Measurements from ENCODE around the gene OR4K15. TPM values are rescaled to one million over a fixed set of nuclear protein-coding genes. Genes with fewer than 3 reads are reported as not detected.

The OR4K15 gene
- not detected in 2 replicates for total RNA-seq (2013; cell fraction: nucleolus; rRNA removed)
- total RNA-seq (2014; rRNA removed) (not detected in 2 replicates), total RNA-seq (2014; rRNA removed; fragmentation: Illumina TruSeq; extraction: Trizol) (not detected in 2 replicates), total RNA-seq (2021) (not detected in 2 replicates), polyA plus RNA-seq (2011; rRNA removed) (not detected in 2 replicates), polyA plus RNA-seq (2014; fragmentation: Illumina TruSeq; extraction: Trizol) (not detected in 2 replicates), polyA plus RNA-seq (2014; fragmentation: Nextera tagmentation; extraction: Ambion mirVana) (not detected), polyA plus RNA-seq (2014; rRNA removed) (not detected in 2 replicates), polyA plus RNA-seq (2016; fragmentation: Nextera tagmentation; extraction: Ambion mirVana) (not detected), polyA minus RNA-seq (2011; rRNA and poly(A)+ RNA removed) (not detected in 2 replicates), Bru-seq, nascent RNA (not detected), BruChase-seq, experiment 1, labeled RNA remaining after a 6-hour chase (not detected), BruChase-seq, experiment 2, labeled RNA remaining after a 2-hour chase (not detected)
- polyA plus RNA-seq (2011; ENCODE audit: low read depth), result not detected
- polyA plus RNA-seq (2011; cell fraction: cytosol; rRNA removed), result not detected in 2 replicates
- polyA plus RNA-seq (2011; cell fraction: nucleus; rRNA removed), result not detected in 2 replicates
- not detected in 2 replicates for polyA plus RNA-seq (2012)
- not detected in 2 replicates for polyA minus RNA-seq (2011; cell fraction: cytosol; rRNA and poly(A)+ RNA removed)
- polyA minus RNA-seq (2011; cell fraction: nucleus; rRNA and poly(A)+ RNA removed), result not detected in 2 replicates
- long read RNA-seq, experiment 1, result 0 reads
- long read RNA-seq, experiment 2, result 0 reads

- H3K4me2 ChIP-seq (ENCODE audit: control insufficient read depth, insufficient read depth), result no peak within 1 kb of the TSS
- in situ Hi-C loops (cut with MboI) (no loop called here), intact Hi-C loops (cut with micrococcal nuclease; ENCODE audit: unreplicated experiment) (no loop called here)
- H3K36me3 ChIP-seq (ENCODE audit: control insufficient read depth in 2 of 2, insufficient read depth in 2 of 2, low read length in 1 of 2), result no peaks in the 10 kb centered on the region
- no peak within 1 kb of the TSS for H3K9ac ChIP-seq (ENCODE audit: control insufficient read depth, insufficient read depth, low read length)
- no peaks in the 10 kb centered on the region for H3K79me2 ChIP-seq (ENCODE audit: control insufficient read depth, insufficient read depth, low read length)
- no peaks in the 10 kb centered on the region for H3K27me3 ChIP-seq (replicated peaks in 1 of 2; ENCODE audit: control insufficient read depth in 2 of 2, insufficient read depth in 2 of 2, low read length in 1 of 2)
- ChIA-PET SMC1A (ENCODE audit: uncharacterized antibody, unreplicated experiment) (no interaction called here), RAD21 (ENCODE audit: unreplicated experiment) (no interaction called here), POLR2A (no interaction called here), CTCF (no interaction called here)
- no peak within 1 kb of the TSS for H2AFZ ChIP-seq (ENCODE audit: control insufficient read depth, low read depth, low read length)
- no peak for ATAC-seq
- no peaks in the 10 kb centered on the region for H3K4me1 ChIP-seq (ENCODE audit: control insufficient read depth, insufficient read depth, low read length)
- TF ChIP-seq IRF4 (IDR thresholded peaks at IDR 0.05; ENCODE audit: low read depth, low read length) (no peak), E2F4 (IDR thresholded peaks at IDR 0.05; ENCODE audit: low read depth, low read length) (no peak), RELA (IDR thresholded peaks at IDR 0.05; ENCODE audit: borderline replicate concordance, partially characterized antibody) (no peak), RELB (IDR thresholded peaks at IDR 0.05; ENCODE audit: low read depth) (no peak), MTA2 (IDR thresholded peaks at IDR 0.05; ENCODE audit: low read depth) (no peak), SRF (IDR thresholded peaks at IDR 0.05; ENCODE audit: low read depth in 2 of 2, low read length in 2 of 2) (no peak), CHD1 (IDR thresholded peaks at IDR 0.05; ENCODE audit: low read depth, low read length) (no peak), MLLT1 (IDR thresholded peaks at IDR 0.05) (no peak), FOS (IDR thresholded peaks at IDR 0.05; ENCODE audit: borderline replicate concordance, extremely low read depth, insufficient read length) (no peak), POLR2A (IDR thresholded peaks at IDR 0.05; ENCODE audit: low read depth, low read length) (no peak), PBX3 (IDR thresholded peaks at IDR 0.05; ENCODE audit: insufficient replicate concordance, low read depth, low read length) (no peak)
- 82% methylated on average over 3 of the region's 3 CpGs for WGBS (ENCODE audit: insufficient coverage, insufficient replicate concordance, low lambda C conversion rate, missing lambda C conversion rate)
- H3K4me3 ChIP-seq, result no peak within 1 kb of the TSS
- no TSS peak for BruUV-seq (replicated peaks)
- no peaks in the 10 kb centered on the region for H4K20me1 ChIP-seq (ENCODE audit: control insufficient read depth, insufficient read depth)
- FAIRE-seq, result no peak
- no peaks in the 10 kb centered on the region for H3K9me3 ChIP-seq (replicated peaks; ENCODE audit: control insufficient read depth, insufficient read depth, low read length)
- H3K27ac ChIP-seq (ENCODE audit: control insufficient read depth, insufficient read depth), result no peak within 1 kb of the TSS
- no peak for DNase-seq (ENCODE audit: low read depth, low spot score)
Observed at GRCh38 chr14:19975291-19975690, at the start of gene OR4K15. OR4K15 (plus strand) TSS chr14:19975591; CDS start chr14:19975591, 0 bp downstream.
